Endothelial cell of umbilical vein (primary cell): ENCODE data around the gene PRKD2. TPM values are rescaled to one million over a fixed set of nuclear protein-coding genes. Genes with fewer than 3 reads are reported as not detected.

Source experiments
- BruUV-seq: library from RNA; stranded (reverse); fragments of 400-500 nt; replicated peaks from 2 replicates; lab custom pipeline; 2021; lab: Mats Ljungman, UMichigan
- CTCF ChIA-PET: fragments of 300-600, 350-600 bp; sonication (Branson Sonifier 250); formaldehyde crosslinking; loops from one replicate; lab custom pipeline; 2021; ENCODE audit warnings: antibody characterized with exemption, inconsistent platforms; lab: Charles Lee
- POLR2A ChIA-PET: fragments of 300-600, 350-600 bp; sonication (Branson Sonifier 250); formaldehyde crosslinking; loops from one replicate; lab custom pipeline; 2021; ENCODE audit warnings: antibody characterized with exemption, inconsistent platforms; lab: Charles Lee
- DNase-seq: peaks from one replicate; pipeline ENCODE4 v3.0.0-alpha.2; 2011; ENCODE audit warnings: low read depth, low spot score
- FAIRE-seq: peaks from 2 replicates; lab custom pipeline; 2011; peaks lifted over from hg19 to GRCh38; lab: Jason Lieb, UNC
- H2AFZ ChIP-seq: 2 replicates; pipeline ENCODE4 v1.6.0; 2012; ENCODE audit warnings: low read depth, low read length, control low read depth, inconsistent platforms
- H3K27ac ChIP-seq: 2 replicates; pipeline ENCODE4 v1.5.1; 2011; ENCODE audit warnings: low read depth, mild to moderate bottlenecking, control low read depth, low read length, moderate library complexity; ENCODE audit not compliant: insufficient read depth
- H3K27me3 ChIP-seq, 2 experiments: 2 replicates each; pipeline versions ENCODE4 v1.6.0 to v1.6.1; 2011; ENCODE audit warnings: low read length in 2 of 2, mixed read lengths in 1 of 2; ENCODE audit not compliant: control insufficient read depth in 2 of 2, insufficient read depth in 2 of 2
- H3K36me3 ChIP-seq, 2 experiments: 2 replicates in 1 of 2; 3 replicates in 1 of 2; pipeline ENCODE4 v1.5.1; 2011; ENCODE audit warnings: low read length in 2 of 2, mild to moderate bottlenecking in 1 of 2, moderate library complexity in 1 of 2; ENCODE audit not compliant: control insufficient read depth in 2 of 2, insufficient read depth in 2 of 2; ENCODE audit errors: extremely low read depth in 1 of 2
- H3K4me1 ChIP-seq: 3 replicates; pipeline ENCODE4 v1.5.1; 2011; ENCODE audit warnings: mild to moderate bottlenecking, low read length; ENCODE audit not compliant: control insufficient read depth, insufficient read depth; ENCODE audit errors: extremely low read depth
- H3K4me2 ChIP-seq: 2 replicates; pipeline ENCODE4 v1.6.1; 2011; ENCODE audit warnings: low read length, control low read depth, mixed read lengths; ENCODE audit not compliant: insufficient read depth
- H3K4me3 ChIP-seq, 3 experiments: fragments of 200-600 bp in 1 of 3; sonication (generic), shearing (Covaris generic) in 1 of 3; replicated peaks in 1 of 3; 2 replicates each; pipeline ENCODE4 v1.5.1; 2011 to 2016; ENCODE audit warnings: control low read depth in 3 of 3, low read length in 3 of 3, mild to moderate bottlenecking in 2 of 3, inconsistent platforms in 1 of 3, low read depth in 1 of 3, moderate library complexity in 1 of 3; ENCODE audit not compliant: insufficient read depth in 1 of 3
- H3K79me2 ChIP-seq: 2 replicates; pipeline ENCODE4 v1.6.0; 2012; ENCODE audit warnings: low read length, inconsistent platforms; ENCODE audit not compliant: control insufficient read depth, insufficient read depth
- H3K9ac ChIP-seq: replicated peaks from 2 replicates; pipeline ENCODE3; 2011; ENCODE audit warnings: low read length, control low read depth; ENCODE audit not compliant: insufficient read depth; ENCODE audit errors: extremely low read depth
- H3K9me1 ChIP-seq: replicated peaks from 3 replicates; pipeline ENCODE4 v1.6.0; 2011; ENCODE audit warnings: mild to moderate bottlenecking, low read length; ENCODE audit not compliant: control insufficient read depth, insufficient read depth; ENCODE audit errors: extremely low read depth
- H3K9me3 ChIP-seq: replicated peaks from 2 replicates; pipeline ENCODE4 v1.5.1; 2012; ENCODE audit warnings: low read length, inconsistent platforms; ENCODE audit not compliant: control insufficient read depth, insufficient read depth
- H4K20me1 ChIP-seq: replicated peaks from 2 replicates; pipeline ENCODE3; 2011; ENCODE audit warnings: mild to moderate bottlenecking, low read length; ENCODE audit not compliant: control insufficient read depth, insufficient read depth; ENCODE audit errors: extremely low read depth
- EZH2 ChIP-seq: IDR thresholded peaks from 2 replicates; pipeline ENCODE4 v1.6.1; 2012; ENCODE audit warnings: borderline replicate concordance, low read depth, mild to moderate bottlenecking, moderate library complexity, low read length, inconsistent platforms; ENCODE audit not compliant: severe bottlenecking
- FOS ChIP-seq: IDR thresholded peaks from 2 replicates; pipeline ENCODE4 v1.6.1; 2011; ENCODE audit warnings: mild to moderate bottlenecking, low read length, moderate library complexity, borderline replicate concordance; ENCODE audit not compliant: insufficient read depth
- GATA2 ChIP-seq: IDR thresholded peaks from 2 replicates; pipeline ENCODE4 v1.7.0; 2011; ENCODE audit warnings: low read depth, mild to moderate bottlenecking, moderate library complexity, mixed read lengths, low read length; ENCODE audit not compliant: insufficient read length, insufficient read depth
- JUN ChIP-seq: IDR thresholded peaks from 2 replicates; pipeline ENCODE4 v1.6.1; 2011; ENCODE audit warnings: borderline replicate concordance, low read depth; ENCODE audit not compliant: insufficient read length, insufficient read depth
- MAX ChIP-seq: IDR thresholded peaks from 2 replicates; pipeline ENCODE4 v1.6.1; 2011; ENCODE audit not compliant: insufficient read depth, insufficient read length
- MYC ChIP-seq: IDR thresholded peaks from one replicate; pipeline ENCODE4 v1.6.1; 2011; ENCODE audit warnings: mild to moderate bottlenecking, low read depth, low read length
- POLR2A ChIP-seq: IDR thresholded peaks from 2 replicates; pipeline ENCODE4 v1.6.1; 2012; ENCODE audit warnings: low read depth, mild to moderate bottlenecking, control low read depth, low read length
- POLR2AphosphoS5 ChIP-seq: IDR thresholded peaks from 2 replicates; pipeline ENCODE4 v1.6.1; 2012; ENCODE audit warnings: low read depth, mild to moderate bottlenecking, control low read depth, low read length, moderate library complexity; ENCODE audit not compliant: insufficient read depth
- dilution Hi-C: fragments of 300-500 bp; cut with MboI; formaldehyde crosslinking; loops from one replicate; pipeline ENCODE4 v1.15.0; 2019; ENCODE audit warnings: low sequenced_read_pairs; ENCODE audit not compliant: extremely low pct_ligation_motif_present
- intact Hi-C: fragments of 100-400 bp; cut with micrococcal nuclease; formaldehyde crosslinking; loops from one replicate; pipeline ENCODE4 v1.10.0; 2022
- polyA plus RNA-seq, 4 experiments: library from polyadenylated mRNA; depleted of rRNA in 3 of 4; stranded (reverse) in 3 of 4; unstranded in 1 of 4; fragments of >200 nt; gene quantifications; 2 replicates each; pipeline versions ENCODE4 v1.2.1 to v1.2.3, GENCODE V29; 2011 to 2012; ENCODE audit warnings: missing spikeins in 1 of 4
- total RNA-seq: library from RNA; stranded (reverse); gene quantifications from 2 replicates; pipeline ENCODE4 v1.2.3, GENCODE V29; 2021
- TF ChIP-seq, protein P1 (sequence below), 2 donors: IDR thresholded peaks; 1 replicate in 1 of 2; 2 replicates in 1 of 2; pipeline ENCODE4 v1.5.1; 2011; ENCODE audit warnings: low read length in 2 of 2, mild to moderate bottlenecking in 2 of 2, moderate library complexity in 2 of 2, control low read depth in 1 of 2, inconsistent platforms in 1 of 2, low read depth in 1 of 2; ENCODE audit not compliant: insufficient read depth in 1 of 2; ENCODE audit errors: extremely low read depth in 1 of 2

PRKD2 gene
- total and polyA plus RNA-seq, 2 donors (not counting 3 experiments of a cell fraction or from before 2014, with no cell fraction given) = 40.4 to 94.9 TPM

GRCh38 chr19:46634656-46635218, 82.2 kb downstream of the PRKD2 start:
- Histone ChIP-seq H3K79me2 (no peaks in the 10 kb centered on the region), H3K9me3 (no peaks in the 10 kb centered on the region), H2AFZ (no peak overlapping the region), H3K27me3 (peaks cover 0 to 13% of the 10 kb centered on the region in 2 experiments), H3K4me1 (peaks cover 8% of the 10 kb centered on the region), H3K9ac (no peak overlapping the region), H3K27ac (no peak overlapping the region), H4K20me1 (no peaks in the 10 kb centered on the region), H3K9me1 (no peaks in the 10 kb centered on the region), H3K36me3 (no peaks in the 10 kb centered on the region), H3K4me3 (peak overlapping the region in 1 of 3 experiments; percentile 20), H3K4me2 (no peak overlapping the region)
- no TSS peak for BruUV-seq
- DNase-seq (no peak), FAIRE-seq (no peak)
- TF ChIP-seq GATA2 (no peak), JUN (no peak), EZH2 (no peak), POLR2AphosphoS5 (no peak), MYC (no peak), POLR2A (no peak), MAX (no peak), FOS (no peak)
- TF ChIP-seq, protein P1, sequence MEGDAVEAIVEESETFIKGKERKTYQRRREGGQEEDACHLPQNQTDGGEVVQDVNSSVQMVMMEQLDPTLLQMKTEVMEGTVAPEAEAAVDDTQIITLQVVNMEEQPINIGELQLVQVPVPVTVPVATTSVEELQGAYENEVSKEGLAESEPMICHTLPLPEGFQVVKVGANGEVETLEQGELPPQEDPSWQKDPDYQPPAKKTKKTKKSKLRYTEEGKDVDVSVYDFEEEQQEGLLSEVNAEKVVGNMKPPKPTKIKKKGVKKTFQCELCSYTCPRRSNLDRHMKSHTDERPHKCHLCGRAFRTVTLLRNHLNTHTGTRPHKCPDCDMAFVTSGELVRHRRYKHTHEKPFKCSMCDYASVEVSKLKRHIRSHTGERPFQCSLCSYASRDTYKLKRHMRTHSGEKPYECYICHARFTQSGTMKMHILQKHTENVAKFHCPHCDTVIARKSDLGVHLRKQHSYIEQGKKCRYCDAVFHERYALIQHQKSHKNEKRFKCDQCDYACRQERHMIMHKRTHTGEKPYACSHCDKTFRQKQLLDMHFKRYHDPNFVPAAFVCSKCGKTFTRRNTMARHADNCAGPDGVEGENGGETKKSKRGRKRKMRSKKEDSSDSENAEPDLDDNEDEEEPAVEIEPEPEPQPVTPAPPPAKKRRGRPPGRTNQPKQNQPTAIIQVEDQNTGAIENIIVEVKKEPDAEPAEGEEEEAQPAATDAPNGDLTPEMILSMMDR (IDR thresholded peaks at IDR 0.05; ENCODE audit: extremely low read depth in 1 of 2, insufficient read depth in 1 of 2, low read depth in 1 of 2, low read length in 2 of 2) = no peak
- intact Hi-C loops (loop anchor here (1.0 kb wide), 1 partner anchor 27 kb away; the partner anchor contains the start of gene DACT3), dilution Hi-C loops (no loop called here)
- ChIA-PET CTCF (interaction anchor here (2.0 to 4.6 kb wide), 2 partner anchors 18 to 27 kb away, joined by 8 to 39 read pairs; partner anchors contain the start of gene DACT3), POLR2A (no interaction called here)
